ENCODE data around the gene CMBL.
"Not testable (repeated sequence)": the region's sequence is repeated elsewhere in the genome, so short reads cannot be mapped to it uniquely, and the experiment has no call there.

The CMBL gene

DNA sequence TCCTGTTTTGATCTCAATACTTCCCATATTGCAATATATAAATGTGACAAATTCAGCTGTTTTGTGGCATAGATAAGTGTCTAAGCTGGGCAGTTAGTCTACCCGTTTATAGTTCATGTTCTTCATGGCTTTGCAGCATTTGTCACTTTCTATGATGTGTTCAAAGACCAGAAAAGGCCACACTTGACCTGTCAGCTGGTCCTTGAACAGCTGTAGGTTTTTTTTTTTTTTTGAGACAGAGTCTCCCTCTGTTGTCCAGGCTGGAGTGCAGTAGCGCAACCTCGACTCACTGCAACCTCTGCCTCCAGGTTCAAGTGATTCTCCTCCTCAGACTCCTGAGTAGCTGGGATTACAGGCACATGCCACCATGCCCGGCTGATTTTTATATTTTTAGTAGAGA, 28.4 kb downstream of the CMBL start:
- H3K9me3 ChIP-seq (ENCODE audit: control insufficient read depth in 2 of 2, low read length in 2 of 2): no peaks in the 10 kb centered on the region
- no peak overlapping the region for H3K4me3 ChIP-seq (ENCODE audit: low read length in 2 of 2)
- H3K36me3 ChIP-seq (ENCODE audit: control insufficient read depth in 2 of 2, insufficient read depth in 2 of 2, low read length in 2 of 2): peaks cover 3 to 6% of the 10 kb centered on the region in 2 donors
- no peaks in the 10 kb centered on the region for H3K27me3 ChIP-seq (ENCODE audit: control insufficient read depth in 1 of 2, insufficient read depth in 2 of 2, low read length in 2 of 2)
- no peak overlapping the region for H3K27ac ChIP-seq (ENCODE audit: low read length)
- no peak overlapping the region for H3K9ac ChIP-seq (ENCODE audit: low read length in 2 of 2)
- peaks cover 5% of the 10 kb centered on the region for H3K4me1 ChIP-seq (ENCODE audit: control insufficient read depth, insufficient read depth, low read length)

DNA sequence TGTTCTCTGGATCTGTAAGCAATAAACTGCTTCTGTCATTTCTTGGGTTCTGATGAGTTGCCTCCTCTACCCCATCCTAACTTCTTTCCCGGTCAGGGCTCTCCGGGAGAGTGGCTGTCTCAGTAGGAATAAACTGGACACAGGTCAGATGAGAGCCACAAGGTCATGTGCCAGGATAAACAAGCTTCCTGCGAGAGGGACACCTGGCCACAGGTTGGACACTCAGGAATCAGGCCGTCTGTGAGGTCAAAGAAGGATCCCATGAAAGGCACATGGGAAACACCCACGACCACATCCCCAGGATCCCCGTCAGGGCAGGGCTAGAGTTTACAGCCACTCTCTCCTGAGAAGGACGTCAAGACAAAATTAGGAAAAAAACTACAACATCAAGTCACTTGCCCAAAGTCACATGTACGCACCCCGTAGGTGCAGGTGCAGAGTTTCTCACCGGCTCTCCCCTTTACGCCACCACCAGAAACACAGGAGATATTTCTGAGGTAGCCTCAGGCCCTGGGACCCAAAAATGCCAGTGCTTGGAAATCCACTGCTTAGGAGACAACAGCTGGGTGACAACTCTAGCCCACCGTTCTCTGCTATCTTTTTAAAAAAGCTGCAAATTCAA, 28.9 kb downstream of the CMBL start:
- Histone ChIP-seq H3K36me3 (ENCODE audit: control insufficient read depth in 2 of 2, insufficient read depth in 2 of 2, low read length in 2 of 2) (peaks cover 3 to 6% of the 10 kb centered on the region in 2 donors), H3K9me3 (ENCODE audit: control insufficient read depth in 2 of 2, low read length in 2 of 2) (no peaks in the 10 kb centered on the region), H3K4me3 (ENCODE audit: low read length in 2 of 2) (no peak overlapping the region), H3K27me3 (ENCODE audit: control insufficient read depth in 1 of 2, insufficient read depth in 2 of 2, low read length in 2 of 2) (no peaks in the 10 kb centered on the region), H3K9ac (ENCODE audit: low read length in 2 of 2) (no peak overlapping the region), H3K27ac (ENCODE audit: low read length) (no peak overlapping the region), H3K4me1 (ENCODE audit: control insufficient read depth, insufficient read depth, low read length) (peaks cover under 1% of the 10 kb centered on the region)

DNA sequence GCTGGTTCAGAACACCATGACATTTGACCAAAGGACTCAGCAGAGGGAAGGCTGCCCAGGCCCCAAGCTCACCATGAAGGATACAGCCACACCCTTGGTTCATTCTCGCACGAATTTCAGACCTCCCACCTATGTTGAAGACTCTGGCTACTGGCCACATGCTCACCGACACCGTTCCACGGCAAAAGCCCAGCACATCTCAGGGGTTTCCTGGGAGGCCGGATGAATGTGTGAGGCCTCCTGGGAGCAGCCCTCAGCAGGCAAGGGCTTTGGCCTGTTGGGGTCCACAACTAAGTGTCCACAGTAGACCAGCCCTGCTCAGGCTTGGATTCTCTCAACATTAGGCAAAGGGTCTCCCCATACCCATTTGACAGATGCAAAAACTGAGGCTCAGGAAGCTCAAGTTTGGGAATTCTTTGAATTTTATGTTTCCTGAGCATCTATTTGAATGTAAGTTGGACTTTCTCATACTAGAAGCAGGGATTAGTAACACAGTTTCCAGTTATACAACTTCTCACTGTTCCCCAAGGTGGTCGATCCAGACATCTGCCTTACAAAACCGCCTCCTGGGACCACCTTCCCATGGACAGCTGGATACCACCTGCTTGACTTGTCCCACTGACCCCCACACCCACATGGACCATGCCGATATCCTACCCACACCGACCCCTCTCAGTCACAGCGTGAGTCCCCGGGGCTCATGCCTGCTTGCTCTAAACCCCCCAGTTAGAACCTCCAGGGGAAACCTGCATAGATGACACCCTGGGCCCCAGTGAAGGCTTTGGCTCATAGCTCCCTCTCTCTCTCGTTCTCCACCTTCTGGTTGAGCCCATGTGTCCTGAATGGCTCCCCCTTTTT, 29.7 kb downstream of the CMBL start:
- no peak overlapping the region for H3K4me3 ChIP-seq (ENCODE audit: low read length in 2 of 2)
- no peaks in the 10 kb centered on the region for H3K9me3 ChIP-seq (ENCODE audit: control insufficient read depth in 2 of 2, low read length in 2 of 2)
- H3K27me3 ChIP-seq (ENCODE audit: control insufficient read depth in 1 of 2, insufficient read depth in 2 of 2, low read length in 2 of 2): no peaks in the 10 kb centered on the region
- no peak overlapping the region for H3K27ac ChIP-seq (ENCODE audit: low read length)
- no peak overlapping the region for H3K9ac ChIP-seq (ENCODE audit: low read length in 2 of 2)
- H3K36me3 ChIP-seq (ENCODE audit: control insufficient read depth in 2 of 2, insufficient read depth in 2 of 2, low read length in 2 of 2): peaks cover 3 to 6% of the 10 kb centered on the region in 2 donors
- H3K4me1 ChIP-seq (ENCODE audit: control insufficient read depth, insufficient read depth, low read length): no peaks in the 10 kb centered on the region

DNA sequence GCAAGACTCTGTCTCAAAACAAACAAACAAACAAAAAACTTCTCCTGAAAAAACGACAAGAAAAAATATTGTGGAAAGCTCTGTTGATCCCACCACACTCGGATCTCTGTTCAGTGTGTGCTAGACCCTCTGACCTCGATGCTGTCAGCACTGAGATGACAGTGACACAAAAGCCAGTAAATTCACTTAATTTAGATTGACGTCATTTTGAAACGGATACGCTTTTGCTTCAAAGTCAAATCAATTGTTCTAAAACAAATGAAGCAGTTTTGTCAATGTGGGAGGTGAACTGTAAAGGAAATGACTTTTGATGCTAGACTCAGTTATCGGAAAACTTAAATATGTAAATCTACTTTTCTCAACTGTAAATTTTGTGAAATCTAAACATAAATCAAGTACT, 31.0 kb downstream of the CMBL start:
- Histone ChIP-seq H3K36me3 (ENCODE audit: control insufficient read depth in 2 of 2, insufficient read depth in 2 of 2, low read length in 2 of 2) (peaks cover 3 to 6% of the 10 kb centered on the region in 2 donors), H3K4me1 (ENCODE audit: control insufficient read depth, insufficient read depth, low read length) (no peaks in the 10 kb centered on the region), H3K9me3 (ENCODE audit: control insufficient read depth in 2 of 2, low read length in 2 of 2) (no peaks in the 10 kb centered on the region), H3K4me3 (ENCODE audit: low read length in 2 of 2) (no peak overlapping the region), H3K9ac (ENCODE audit: low read length in 2 of 2) (no peak overlapping the region), H3K27me3 (ENCODE audit: control insufficient read depth in 1 of 2, insufficient read depth in 2 of 2, low read length in 2 of 2) (no peaks in the 10 kb centered on the region), H3K27ac (ENCODE audit: low read length) (no peak overlapping the region)

DNA sequence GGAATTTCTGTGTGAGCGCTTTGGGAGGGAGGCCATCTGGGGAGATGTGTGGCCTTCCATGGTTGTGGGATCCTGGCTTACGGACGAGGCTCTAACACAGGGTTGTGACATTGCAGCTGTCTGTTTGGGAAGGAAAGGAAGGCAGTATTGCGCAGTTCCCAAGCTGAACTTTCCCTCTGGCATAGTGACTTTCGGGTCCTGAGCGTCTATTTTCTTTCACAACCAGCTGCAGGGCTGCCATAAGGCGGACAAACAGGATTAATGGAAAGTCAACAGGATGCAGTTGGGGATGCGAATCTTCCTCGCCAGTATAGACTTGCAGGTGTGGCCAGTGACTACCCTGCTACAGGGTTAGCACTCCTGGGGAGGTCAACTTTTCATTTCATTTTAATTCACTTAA, 31.7 kb downstream of the CMBL start:
- Histone ChIP-seq H3K9me3 (ENCODE audit: control insufficient read depth in 2 of 2, low read length in 2 of 2) (no peaks in the 10 kb centered on the region), H3K9ac (ENCODE audit: low read length in 2 of 2) (no peak overlapping the region), H3K27ac (ENCODE audit: low read length) (no peak overlapping the region), H3K4me1 (ENCODE audit: control insufficient read depth, insufficient read depth, low read length) (no peaks in the 10 kb centered on the region), H3K4me3 (ENCODE audit: low read length in 2 of 2) (no peak overlapping the region), H3K36me3 (ENCODE audit: control insufficient read depth in 2 of 2, insufficient read depth in 2 of 2, low read length in 2 of 2) (peaks cover 3 to 5% of the 10 kb centered on the region in 2 donors), H3K27me3 (ENCODE audit: control insufficient read depth in 1 of 2, insufficient read depth in 2 of 2, low read length in 2 of 2) (no peaks in the 10 kb centered on the region)

DNA sequence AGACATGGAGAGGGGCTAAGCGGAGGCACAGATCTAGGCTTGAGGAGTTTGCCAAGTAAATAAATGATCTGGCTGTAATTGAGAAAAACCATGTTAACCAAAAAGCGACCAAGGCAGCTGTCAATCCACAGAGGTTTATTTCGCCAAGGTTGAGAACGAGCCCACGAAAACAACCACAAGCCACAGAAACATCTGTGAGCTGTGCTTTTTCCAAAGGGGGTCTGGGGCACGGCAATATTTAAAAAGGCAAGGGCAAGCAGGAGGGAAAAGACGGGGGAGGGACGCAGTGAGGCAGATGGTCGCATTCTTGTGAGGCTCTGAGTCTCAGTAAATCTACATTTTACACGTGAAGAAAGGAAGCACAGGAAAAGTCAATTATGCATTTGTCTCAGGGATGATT, 32.2 kb downstream of the CMBL start:
- H3K27me3 ChIP-seq (ENCODE audit: control insufficient read depth in 1 of 2, insufficient read depth in 2 of 2, low read length in 2 of 2): no peaks in the 10 kb centered on the region
- H3K27ac ChIP-seq (ENCODE audit: low read length): no peak overlapping the region
- H3K9ac ChIP-seq (ENCODE audit: low read length in 2 of 2): no peak overlapping the region
- no peak overlapping the region for H3K4me3 ChIP-seq (ENCODE audit: low read length in 2 of 2)
- no peaks in the 10 kb centered on the region for H3K9me3 ChIP-seq (ENCODE audit: control insufficient read depth in 2 of 2, low read length in 2 of 2)
- no peaks in the 10 kb centered on the region for H3K4me1 ChIP-seq (ENCODE audit: control insufficient read depth, insufficient read depth, low read length)
- H3K36me3 ChIP-seq (ENCODE audit: control insufficient read depth in 2 of 2, insufficient read depth in 2 of 2, low read length in 2 of 2): peaks cover 3 to 5% of the 10 kb centered on the region in 2 donors

DNA sequence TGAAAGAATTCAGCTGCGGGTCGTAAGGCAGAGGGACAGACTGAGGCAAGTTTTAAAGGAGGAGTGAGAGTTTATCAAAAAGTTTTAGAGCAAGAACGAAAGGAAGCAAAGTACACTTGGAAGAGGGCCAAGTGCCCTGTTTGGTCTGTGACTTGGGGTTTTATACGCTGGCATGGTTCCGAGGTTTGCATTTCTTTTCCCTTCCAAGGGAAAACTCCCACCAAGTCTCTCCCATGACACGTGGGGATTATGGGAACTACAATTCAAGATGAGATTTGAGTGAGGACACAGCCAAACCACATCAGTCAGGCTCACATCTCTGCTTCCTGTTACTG, 34.9 kb downstream of the CMBL start:
- H3K9me3 ChIP-seq (ENCODE audit: control insufficient read depth in 2 of 2, low read length in 2 of 2); H3K36me3 ChIP-seq (ENCODE audit: control insufficient read depth in 2 of 2, insufficient read depth in 2 of 2, low read length in 2 of 2); H3K27ac ChIP-seq (ENCODE audit: low read length); H3K27me3 ChIP-seq (ENCODE audit: control insufficient read depth in 1 of 2, insufficient read depth in 2 of 2, low read length in 2 of 2); H3K4me3 ChIP-seq (ENCODE audit: low read length in 2 of 2); H3K9ac ChIP-seq (ENCODE audit: low read length in 2 of 2); H3K4me1 ChIP-seq (ENCODE audit: control insufficient read depth, insufficient read depth, low read length): not testable (repeated sequence)

DNA sequence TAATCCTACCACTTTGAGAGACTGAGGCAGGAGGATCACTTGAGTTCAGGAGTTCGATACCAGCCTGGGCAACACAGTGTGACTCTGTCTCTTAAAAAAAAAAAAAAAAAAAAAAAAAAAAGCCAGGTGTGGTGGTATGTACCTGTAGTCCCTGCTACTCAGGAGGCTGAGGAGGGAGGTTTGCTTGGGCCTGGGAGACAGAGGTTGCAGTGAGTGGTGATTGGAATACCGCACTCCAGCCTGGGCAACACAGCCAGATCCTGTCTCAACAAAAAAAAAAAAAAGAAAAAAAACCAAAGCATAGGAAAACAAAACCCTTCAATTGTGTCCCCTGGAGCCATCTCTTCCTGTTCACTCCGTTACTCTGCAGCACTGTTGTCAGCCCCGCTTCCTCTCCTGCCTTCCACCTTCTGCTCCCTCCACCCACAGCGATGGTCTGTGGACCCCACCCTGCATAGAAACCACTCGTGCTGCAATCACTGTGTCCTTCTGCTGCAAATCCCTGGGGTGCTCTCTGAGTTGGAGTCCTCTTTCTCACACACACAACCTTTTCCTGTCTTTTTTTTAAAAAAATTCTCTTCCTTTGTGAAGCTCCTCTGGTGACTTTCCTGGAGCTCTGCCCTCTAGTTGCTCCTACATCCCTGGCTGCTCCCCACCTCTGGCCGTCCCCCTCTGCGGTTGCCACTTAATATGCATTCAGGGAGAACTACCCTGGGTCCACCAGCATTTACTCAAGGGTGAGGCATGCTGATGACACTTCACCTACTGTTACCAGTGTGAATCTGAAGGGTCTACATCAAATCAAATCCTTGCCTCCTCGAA, 35.4 kb downstream of the CMBL start:
- H3K4me1 ChIP-seq (ENCODE audit: control insufficient read depth, insufficient read depth, low read length): no peaks in the 10 kb centered on the region
- H3K27me3 ChIP-seq (ENCODE audit: control insufficient read depth in 1 of 2, insufficient read depth in 2 of 2, low read length in 2 of 2): no peaks in the 10 kb centered on the region
- no peak overlapping the region for H3K27ac ChIP-seq (ENCODE audit: low read length)
- no peaks in the 10 kb centered on the region for H3K36me3 ChIP-seq (ENCODE audit: control insufficient read depth in 2 of 2, insufficient read depth in 2 of 2, low read length in 2 of 2)
- H3K4me3 ChIP-seq (ENCODE audit: low read length in 2 of 2): no peak overlapping the region
- no peaks in the 10 kb centered on the region for H3K9me3 ChIP-seq (ENCODE audit: control insufficient read depth in 2 of 2, low read length in 2 of 2)
- no peak overlapping the region for H3K9ac ChIP-seq (ENCODE audit: low read length in 2 of 2)

DNA sequence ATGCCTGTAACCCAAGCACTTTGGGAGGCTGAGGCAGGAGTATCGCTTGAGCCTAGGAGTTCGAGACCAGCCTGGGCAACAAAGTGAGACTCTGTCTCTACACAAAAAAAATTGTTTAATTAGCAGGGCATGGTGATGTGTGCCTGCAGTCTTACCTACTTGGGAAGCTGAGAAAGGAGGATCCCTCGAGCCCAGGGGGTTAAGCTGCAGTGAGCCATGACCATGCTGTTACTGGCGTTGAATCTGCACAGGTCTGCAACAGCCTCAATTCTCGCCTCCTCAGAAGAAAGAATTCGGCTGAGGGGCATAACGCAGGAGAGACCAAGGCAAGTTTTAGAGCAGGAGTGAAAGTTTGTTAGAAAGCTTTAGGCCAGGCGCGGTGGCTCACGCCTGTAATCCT, 39.6 kb downstream of the CMBL start:
- no peaks in the 10 kb centered on the region for H3K4me1 ChIP-seq (ENCODE audit: control insufficient read depth, insufficient read depth, low read length)
- H3K27ac ChIP-seq (ENCODE audit: low read length): no peak overlapping the region
- H3K36me3 ChIP-seq (ENCODE audit: control insufficient read depth in 2 of 2, insufficient read depth in 2 of 2, low read length in 2 of 2): peaks cover 16 to 19% of the 10 kb centered on the region in 2 donors
- no peaks in the 10 kb centered on the region for H3K9me3 ChIP-seq (ENCODE audit: control insufficient read depth in 2 of 2, low read length in 2 of 2)
- no peak overlapping the region for H3K4me3 ChIP-seq (ENCODE audit: low read length in 2 of 2)
- no peaks in the 10 kb centered on the region for H3K27me3 ChIP-seq (ENCODE audit: control insufficient read depth in 1 of 2, insufficient read depth in 2 of 2, low read length in 2 of 2)
- no peak overlapping the region for H3K9ac ChIP-seq (ENCODE audit: low read length in 2 of 2)

DNA sequence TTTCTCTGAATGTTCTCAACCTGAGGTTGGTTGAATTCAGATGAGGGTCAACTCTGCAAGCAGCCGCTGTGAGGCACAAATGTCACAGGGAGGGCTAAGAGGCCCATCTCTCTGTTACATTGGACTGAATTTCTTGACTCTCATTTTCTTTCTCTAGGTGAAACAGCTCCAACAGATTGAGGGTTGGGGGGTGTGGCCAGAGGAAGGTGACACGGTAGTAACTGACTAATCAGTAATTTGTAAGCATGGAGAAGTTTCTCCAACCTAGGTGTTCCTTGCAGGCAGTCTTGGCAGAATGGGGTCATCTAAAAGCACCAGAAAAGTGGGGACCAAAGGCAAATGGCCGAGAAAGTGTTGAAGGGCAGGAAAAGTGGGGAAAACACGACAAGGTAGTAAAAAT, 40.9 kb downstream of the CMBL start:
- Histone ChIP-seq H3K9me3 (ENCODE audit: control insufficient read depth in 2 of 2, low read length in 2 of 2) (no peaks in the 10 kb centered on the region), H3K4me1 (ENCODE audit: control insufficient read depth, insufficient read depth, low read length) (no peaks in the 10 kb centered on the region), H3K4me3 (ENCODE audit: low read length in 2 of 2) (no peak overlapping the region), H3K27me3 (ENCODE audit: control insufficient read depth in 1 of 2, insufficient read depth in 2 of 2, low read length in 2 of 2) (no peaks in the 10 kb centered on the region), H3K27ac (ENCODE audit: low read length) (no peak overlapping the region), H3K36me3 (ENCODE audit: control insufficient read depth in 2 of 2, insufficient read depth in 2 of 2, low read length in 2 of 2) (peaks cover 27 to 28% of the 10 kb centered on the region in 2 donors), H3K9ac (ENCODE audit: low read length in 2 of 2) (no peak overlapping the region)
